H7 (cell line): ENCODE data around the gene NT5DC2. TPM values are rescaled to one million over a fixed set of nuclear protein-coding genes. Genes with fewer than 3 reads are reported as not detected.

Experiments
- DNase-seq: peaks from one replicate; pipeline ENCODE4 v3.0.0; 2012
- H3K27me3 ChIP-seq: 2 replicates; pipeline ENCODE4 v1.6.0; 2011; ENCODE audit warnings: mild to moderate bottlenecking, low read length; ENCODE audit not compliant: control insufficient read depth, insufficient read depth
- H3K36me3 ChIP-seq: replicated peaks from 2 replicates; pipeline ENCODE4 v1.5.1; 2011; ENCODE audit warnings: low read length; ENCODE audit not compliant: control insufficient read depth, insufficient read depth
- H3K4me3 ChIP-seq: 2 replicates; pipeline ENCODE4 v1.5.1; 2011; ENCODE audit warnings: low read depth, mild to moderate bottlenecking, control low read depth, low read length, moderate library complexity; ENCODE audit not compliant: insufficient read depth
- total RNA-seq: library from RNA; depleted of rRNA; stranded (reverse); fragments of >200 nt; shearing (Covaris generic); gene quantifications from 2 replicates; pipeline ENCODE4 v1.2.3, GENCODE V29; 2014

NT5DC2 gene
- total RNA-seq, 1 experiment from 2014 or later: 311 TPM

DNA sequence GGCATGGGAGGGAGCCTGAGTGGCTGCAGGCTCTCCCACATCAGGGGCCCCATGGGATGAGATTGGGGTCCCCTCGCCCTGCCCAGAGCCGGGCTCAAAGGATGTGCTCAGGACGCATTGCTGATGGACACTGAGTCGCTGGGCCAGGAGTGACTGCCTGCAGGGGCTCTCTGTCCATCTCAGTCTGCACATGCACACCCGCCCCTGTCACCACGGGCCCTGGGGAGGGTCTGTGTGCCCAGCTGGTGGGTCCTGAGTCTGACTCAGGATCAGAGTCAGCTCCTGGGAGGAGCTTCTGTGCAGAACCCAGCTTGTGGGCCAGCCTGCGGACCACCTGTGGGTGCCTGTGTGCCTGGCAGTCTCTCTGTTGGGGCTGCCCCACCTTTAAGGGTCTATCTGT is 20.4 kb downstream of the NT5DC2 start:
- DNase-seq: no peak
- H3K27me3 ChIP-seq: peaks cover 3% of the 10 kb centered on the region
- H3K36me3 ChIP-seq: no peaks in the 10 kb centered on the region
- no peak overlapping the region for H3K4me3 ChIP-seq

DNA sequence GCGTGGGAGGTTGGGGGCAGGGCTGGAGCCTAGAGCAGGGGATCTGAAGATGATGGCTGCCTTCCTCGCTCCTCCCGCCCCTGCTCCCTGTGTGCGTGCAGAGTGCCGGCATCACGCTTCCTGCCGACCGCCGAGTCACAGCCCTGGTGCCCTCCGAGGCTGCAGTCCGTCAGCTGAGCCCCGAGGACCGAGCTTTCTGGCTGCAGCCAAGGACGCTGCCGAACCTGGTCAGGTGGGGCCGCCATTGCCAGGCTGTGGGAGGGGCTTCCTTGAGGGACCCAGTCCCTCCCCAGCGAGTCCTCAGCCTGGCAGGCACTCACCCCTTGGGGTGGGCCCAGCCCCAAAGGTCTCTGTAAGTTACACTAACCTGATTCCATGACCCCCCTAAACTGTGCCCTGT is 20.9 kb downstream of the NT5DC2 start:
- no peaks in the 10 kb centered on the region for H3K36me3 ChIP-seq
- peak; percentile 79 for DNase-seq
- no peaks in the 10 kb centered on the region for H3K27me3 ChIP-seq
- no peak overlapping the region for H3K4me3 ChIP-seq

DNA sequence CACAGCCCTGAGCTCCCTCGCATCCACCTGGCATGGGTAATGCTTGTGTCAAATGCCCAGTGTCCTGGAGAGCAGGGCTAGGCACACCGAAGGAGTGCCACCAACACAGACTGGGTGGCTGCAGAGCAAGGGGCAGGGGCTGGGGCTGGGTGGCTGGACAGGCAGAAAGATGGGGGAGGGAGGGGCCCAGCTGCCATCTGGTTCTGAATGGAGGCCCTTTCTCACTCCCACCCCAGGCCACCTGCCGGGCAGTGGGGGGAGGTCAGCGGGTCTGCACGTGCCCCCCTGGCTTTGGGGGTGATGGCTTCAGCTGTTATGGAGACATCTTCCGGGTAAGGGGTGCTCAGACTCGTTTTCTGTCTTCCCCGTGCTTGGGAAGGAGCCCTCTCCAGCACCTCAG is 21.6 kb downstream of the NT5DC2 start:
- no peak for DNase-seq
- Histone ChIP-seq H3K36me3 (no peaks in the 10 kb centered on the region), H3K27me3 (no peaks in the 10 kb centered on the region), H3K4me3 (no peak overlapping the region)

DNA sequence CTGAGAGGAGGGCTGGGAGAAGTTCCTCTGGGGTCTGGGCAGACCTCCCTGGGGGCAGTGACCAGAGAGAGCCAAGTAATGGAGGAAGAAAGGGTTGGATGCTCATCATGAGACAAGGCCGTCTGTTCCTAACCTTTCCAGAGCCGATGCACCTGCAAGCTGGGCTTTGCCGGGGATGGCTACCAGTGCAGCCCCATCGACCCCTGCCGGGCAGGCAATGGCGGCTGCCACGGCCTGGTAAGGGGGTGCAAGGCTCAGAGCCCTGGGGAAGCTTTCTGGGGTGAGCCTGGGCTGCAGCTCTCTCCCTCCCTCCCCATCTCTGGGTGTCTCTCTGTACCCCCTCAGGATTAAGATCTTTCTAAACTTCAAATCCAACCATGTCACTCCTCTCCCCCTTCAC is 22.1 kb downstream of the NT5DC2 start:
- Histone ChIP-seq H3K27me3 (no peaks in the 10 kb centered on the region), H3K36me3 (no peaks in the 10 kb centered on the region), H3K4me3 (no peak overlapping the region)
- DNase-seq: no peak

DNA sequence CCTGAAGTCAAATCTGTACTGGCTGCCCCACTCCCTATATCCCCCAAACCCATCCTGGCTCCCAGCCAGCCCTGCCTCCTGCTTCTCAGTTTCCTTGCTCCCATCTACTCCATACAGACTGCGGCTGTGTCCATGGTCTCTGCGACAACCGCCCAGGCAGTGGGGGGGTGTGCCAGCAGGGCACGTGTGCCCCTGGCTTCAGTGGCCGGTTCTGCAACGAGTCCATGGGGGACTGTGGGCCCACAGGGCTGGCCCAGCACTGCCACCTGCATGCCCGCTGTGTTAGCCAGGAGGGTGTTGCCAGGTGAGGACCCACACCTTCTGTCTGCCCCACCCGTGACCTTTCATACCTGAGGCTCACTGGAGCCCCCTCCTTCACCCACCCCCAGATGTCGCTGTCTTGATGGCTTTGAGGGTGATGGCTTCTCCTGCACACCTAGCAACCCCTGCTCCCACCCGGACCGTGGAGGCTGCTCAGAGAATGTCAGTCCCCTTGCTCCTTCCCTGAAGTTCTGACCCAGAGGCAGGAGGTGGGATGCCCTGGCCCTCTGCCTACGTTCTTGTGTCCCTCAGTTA is 23.8 kb downstream of the NT5DC2 start:
- H3K4me3 ChIP-seq: no peak overlapping the region
- DNase-seq: peak; percentile 73

DNA sequence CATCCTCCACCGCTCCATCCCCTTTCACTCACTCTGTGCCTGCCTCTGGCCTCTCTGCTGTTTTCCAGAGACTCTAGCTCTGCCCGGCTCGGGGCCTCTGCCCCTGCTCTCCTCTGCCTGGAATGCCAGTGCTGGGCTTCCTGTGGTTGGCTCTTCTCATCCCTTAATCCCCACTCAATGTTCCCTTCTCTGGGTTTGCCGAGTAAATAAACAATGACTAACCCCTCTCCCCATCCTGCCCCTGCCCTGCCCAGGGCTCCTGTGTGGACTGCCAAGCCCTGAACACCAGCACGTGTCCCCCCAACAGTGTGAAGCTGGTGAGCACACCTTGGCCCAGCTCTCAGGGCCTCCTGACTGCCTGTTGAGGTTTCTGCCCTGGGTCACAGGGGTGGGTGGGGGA is 26.3 kb downstream of the NT5DC2 start:
- H3K27me3 ChIP-seq: no peaks in the 10 kb centered on the region
- H3K4me3 ChIP-seq: no peak overlapping the region
- peak; percentile 71 for DNase-seq
- no peaks in the 10 kb centered on the region for H3K36me3 ChIP-seq

More for the DNA sequence above, 23.8 kb downstream of the NT5DC2 start:
- H3K36me3 ChIP-seq: no peaks in the 10 kb centered on the region
- H3K27me3 ChIP-seq: no peaks in the 10 kb centered on the region

DNA sequence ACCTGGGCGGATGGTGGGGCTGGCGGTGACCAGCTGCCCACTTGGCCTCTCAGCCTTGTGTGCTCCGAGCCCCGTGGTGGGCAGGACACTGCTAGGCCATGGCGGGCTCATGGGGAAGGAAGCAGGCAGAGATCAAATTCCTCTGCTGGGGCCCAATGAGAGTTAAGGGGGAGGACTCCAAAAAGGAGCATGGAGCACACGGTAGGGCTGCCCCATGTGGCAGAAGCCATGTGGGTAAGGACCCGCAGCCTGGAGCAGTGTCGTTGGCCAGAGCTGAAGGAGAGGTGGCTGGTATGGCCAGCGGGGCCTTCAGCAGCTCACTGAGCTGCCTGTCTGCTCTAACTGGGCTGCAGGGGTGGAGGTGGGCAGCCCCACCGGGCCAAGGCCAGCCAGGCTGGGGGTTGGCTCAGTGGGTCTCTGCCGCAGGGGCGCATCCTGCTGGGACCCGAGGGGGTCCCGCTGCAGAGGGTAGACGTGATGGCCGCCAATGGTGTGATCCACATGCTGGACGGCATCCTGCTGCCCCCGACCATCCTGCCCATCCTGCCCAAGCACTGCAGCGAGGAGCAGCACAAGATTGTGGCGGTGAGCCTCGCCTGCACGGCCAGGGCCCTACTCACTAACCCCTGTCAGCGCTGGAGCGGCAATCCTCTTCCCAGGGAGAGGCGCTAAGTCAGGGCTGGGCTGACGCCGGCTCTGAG is 27.2 kb downstream of the NT5DC2 start:
- Histone ChIP-seq H3K4me3 (no peak overlapping the region), H3K27me3 (no peaks in the 10 kb centered on the region), H3K36me3 (no peaks in the 10 kb centered on the region)
- peak; percentile 73 for DNase-seq

DNA sequence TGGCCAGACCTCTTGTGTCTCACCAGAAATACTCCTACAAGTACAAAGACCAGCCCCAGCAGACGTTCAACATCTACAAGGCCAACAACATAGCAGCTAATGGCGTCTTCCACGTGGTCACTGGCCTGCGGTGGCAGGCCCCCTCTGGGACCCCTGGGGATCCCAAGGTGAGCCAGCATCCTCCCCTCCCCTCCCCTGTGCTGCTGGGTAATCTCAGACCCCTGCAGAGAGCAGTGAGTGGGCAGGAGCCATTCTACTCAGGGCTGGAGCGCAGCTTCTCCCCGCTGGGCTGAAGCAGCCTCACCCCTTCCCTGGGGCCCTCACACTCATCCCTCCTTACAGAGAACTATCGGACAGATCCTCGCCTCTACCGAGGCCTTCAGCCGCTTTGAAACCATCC is 28.7 kb downstream of the NT5DC2 start:
- DNase-seq: peak; percentile 66
- Histone ChIP-seq H3K36me3 (no peaks in the 10 kb centered on the region), H3K27me3 (no peaks in the 10 kb centered on the region), H3K4me3 (no peak overlapping the region)

DNA sequence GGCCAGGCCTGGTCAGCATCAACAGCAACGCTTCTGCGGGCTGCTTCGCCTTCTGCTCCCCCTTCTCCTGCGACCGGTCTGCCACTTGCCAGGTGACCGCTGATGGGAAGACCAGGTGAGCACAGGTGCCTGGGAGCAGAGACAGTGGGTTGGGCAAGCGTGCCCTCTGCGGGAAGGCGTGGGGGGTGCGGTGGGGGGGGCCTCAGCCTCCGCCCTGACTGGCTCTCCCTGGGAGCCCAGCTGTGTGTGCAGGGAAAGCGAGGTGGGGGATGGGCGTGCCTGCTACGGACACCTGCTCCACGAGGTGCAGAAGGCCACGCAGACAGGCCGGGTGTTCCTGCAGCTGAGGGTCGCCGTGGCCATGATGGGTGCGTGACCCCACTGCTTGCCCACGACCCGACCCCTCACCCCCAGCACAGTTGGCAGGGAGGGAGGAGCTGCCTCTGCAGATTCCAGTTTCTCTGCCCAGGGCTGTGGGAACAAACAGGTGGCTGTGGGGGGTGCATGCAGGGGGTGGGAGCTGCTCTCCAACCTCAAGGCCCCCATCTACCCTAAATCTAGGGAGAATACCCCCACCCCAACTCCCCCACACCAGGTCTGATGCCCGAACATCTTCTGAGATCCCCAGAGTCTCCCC is 29.8 kb downstream of the NT5DC2 start:
- H3K27me3 ChIP-seq: no peaks in the 10 kb centered on the region
- H3K4me3 ChIP-seq: no peak overlapping the region
- H3K36me3 ChIP-seq: no peaks in the 10 kb centered on the region
- peak; percentile 89 for DNase-seq

DNA sequence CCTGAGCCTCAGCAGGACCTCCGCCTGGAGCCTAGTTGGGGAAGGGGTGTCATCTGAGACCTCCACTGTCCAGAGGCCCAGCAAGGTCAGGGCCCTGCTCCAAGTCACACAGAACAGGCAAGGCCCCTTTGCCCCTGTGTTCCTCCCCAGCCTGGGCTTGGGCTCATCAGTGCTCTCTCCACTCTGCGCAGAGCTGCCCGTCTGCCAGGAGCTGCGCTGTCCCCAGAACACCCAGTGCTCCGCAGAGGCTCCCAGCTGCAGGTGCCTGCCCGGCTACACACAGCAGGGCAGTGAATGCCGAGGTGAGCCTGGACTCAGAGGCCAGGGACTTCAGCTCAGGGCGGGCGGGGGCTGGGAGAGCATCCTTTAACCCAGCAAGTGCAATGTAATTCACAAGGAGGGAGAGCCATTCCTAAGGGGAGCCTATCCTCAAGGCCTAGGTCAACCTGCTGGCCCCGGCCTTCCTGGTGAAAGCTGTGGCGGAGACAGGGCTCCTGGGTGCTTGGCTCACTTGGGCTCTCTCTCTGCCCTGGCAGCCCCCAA is 30.8 kb downstream of the NT5DC2 start:
- H3K4me3 ChIP-seq: no peak overlapping the region
- DNase-seq: no peak
- no peaks in the 10 kb centered on the region for H3K27me3 ChIP-seq
- H3K36me3 ChIP-seq: no peaks in the 10 kb centered on the region

DNA sequence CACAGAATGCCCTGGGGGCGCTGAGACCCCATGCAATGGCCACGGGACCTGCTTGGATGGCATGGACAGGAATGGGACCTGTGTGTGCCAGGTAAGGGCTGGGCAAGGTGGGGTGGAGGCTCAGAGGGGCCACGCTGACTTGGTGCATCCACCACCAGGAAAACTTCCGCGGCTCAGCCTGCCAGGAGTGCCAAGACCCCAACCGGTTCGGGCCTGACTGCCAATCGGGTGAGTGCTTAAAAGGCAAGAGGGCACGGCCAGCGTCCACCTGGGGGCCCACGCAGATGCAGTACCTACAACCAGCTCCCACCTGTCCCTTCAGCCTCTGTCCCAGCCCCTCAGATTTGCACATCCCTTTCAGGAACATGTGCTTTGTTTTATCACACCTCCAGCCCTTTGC is 31.7 kb downstream of the NT5DC2 start:
- no peak for DNase-seq
- no peak overlapping the region for H3K4me3 ChIP-seq

DNA sequence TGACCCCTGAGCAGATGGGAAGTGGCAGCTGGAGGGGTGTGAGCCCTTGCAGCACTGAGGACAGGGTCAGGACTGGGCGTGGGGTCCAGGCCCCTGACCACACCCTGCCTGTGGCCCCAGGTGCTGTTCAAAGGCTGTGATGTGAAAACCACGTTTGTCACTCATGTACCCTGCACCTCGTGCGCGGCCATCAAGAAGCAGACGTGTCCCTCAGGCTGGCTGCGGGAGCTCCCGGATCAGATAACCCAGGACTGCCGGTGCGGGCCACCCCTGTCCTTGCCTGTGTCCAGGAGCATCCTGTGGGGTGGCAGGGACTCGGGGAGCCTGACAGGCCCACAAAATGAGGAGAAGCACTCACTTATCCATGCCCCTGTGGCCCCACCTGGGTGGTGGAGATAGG is 32.6 kb downstream of the NT5DC2 start:
- H3K4me3 ChIP-seq: no peak overlapping the region
- no peaks in the 10 kb centered on the region for H3K27me3 ChIP-seq
- DNase-seq: no peak
- H3K36me3 ChIP-seq: no peaks in the 10 kb centered on the region

More for the DNA sequence above, 31.7 kb downstream of the NT5DC2 start:
- Histone ChIP-seq H3K36me3 (no peaks in the 10 kb centered on the region), H3K27me3 (no peaks in the 10 kb centered on the region)

DNA sequence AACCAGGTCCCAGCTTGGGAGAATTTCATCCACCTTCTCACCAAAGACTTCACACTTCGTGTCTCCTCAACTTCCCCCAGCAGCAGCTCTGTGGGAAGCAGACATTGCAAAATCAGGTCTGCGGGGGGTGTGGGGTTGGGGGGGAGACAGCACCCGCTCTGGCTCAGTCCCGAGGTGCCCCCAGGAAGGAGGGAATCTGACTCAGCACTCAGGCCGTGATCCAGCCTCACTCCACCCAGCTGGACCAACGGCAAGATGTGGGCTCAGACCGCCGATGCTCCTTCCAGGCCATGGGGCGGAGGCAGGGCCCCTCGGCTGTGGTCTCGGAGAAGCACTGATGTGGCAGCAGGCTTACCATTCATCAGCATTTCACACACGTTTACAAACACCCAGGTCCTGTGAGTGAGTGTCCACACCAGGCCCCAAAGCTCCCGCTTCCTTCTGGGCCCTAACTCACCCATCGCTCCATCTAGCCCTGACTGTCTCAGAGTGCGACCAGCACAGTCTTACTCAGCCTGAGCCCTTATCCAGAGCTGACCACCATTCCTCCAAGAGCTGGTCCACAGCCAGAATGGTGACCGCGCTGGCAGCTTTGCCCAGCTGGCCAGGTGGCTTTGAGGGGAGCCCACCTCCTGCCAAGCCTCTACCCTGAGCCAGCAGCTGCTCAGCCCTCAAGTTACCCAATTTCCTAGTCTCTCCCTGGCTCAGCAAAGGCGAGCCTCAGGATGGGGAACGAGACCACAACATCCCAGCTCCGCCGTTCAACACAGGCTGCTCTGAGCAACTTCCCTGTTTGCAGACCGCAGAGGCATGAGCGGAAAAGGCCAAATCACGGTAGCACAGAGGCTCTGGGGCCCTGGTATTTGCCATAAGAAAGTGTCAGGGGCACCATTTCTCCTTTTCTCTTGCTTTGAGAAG is 35.3 kb downstream of the NT5DC2 start:
- no peaks in the 10 kb centered on the region for H3K27me3 ChIP-seq
- no peak overlapping the region for H3K4me3 ChIP-seq
- H3K36me3 ChIP-seq: no peaks in the 10 kb centered on the region
- DNase-seq: no peak

DNA sequence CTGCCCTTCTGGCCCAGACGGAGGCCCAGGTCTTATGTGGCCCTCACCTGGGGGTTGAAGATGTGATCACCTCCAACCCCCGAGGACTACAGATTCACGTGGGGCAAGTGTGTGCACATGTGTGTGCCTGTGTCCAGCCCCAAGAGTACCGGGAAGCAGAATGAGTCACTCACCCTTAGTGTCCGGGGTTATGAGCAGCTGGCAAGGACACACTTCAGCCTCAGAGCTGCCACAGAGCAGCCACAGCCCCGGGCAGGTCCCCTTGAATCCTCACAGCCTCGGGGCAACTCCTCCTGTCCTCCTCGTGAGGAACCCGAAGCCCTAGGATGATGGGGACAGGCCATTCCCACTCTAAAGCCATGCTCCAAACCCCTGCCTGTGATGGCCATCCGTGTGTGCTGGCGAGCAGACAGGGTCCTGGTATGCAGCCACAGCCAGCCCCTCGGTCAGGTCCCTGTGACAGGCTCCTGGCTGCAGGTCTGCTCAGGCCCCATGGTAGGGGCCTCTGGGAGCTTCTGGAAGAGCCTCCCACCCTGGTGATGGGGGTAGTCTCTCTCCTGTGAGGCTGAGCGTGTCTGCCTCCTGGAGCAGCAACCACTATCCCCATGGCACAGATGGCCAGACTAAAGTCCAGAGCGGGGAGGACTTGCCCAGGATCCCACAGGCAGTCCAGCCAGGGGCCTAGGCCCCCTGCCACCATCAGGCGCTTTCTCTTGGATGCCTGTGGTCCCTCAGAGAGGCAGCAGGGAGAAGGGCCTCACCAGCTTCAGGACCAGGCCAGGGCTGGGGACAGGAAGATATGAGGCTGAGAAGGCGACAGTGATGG is 37.7 kb downstream of the NT5DC2 start:
- Histone ChIP-seq H3K27me3 (no peaks in the 10 kb centered on the region), H3K4me3 (no peak overlapping the region), H3K36me3 (peaks cover 3% of the 10 kb centered on the region)
- DNase-seq: no peak
